GM23338 (cell line): ENCODE results near the gene TNFRSF21. TPM values are rescaled to one million over a fixed set of nuclear protein-coding genes. Genes with fewer than 3 reads are reported as not detected.

Experiments
- ATAC-seq: fragments of 200-7000 bp; cut with Tn5 transposase; 3 replicates; pipeline ENCODE4 v1.9.1; 2020
- DNase-seq: peaks from one replicate; pipeline ENCODE4 v3.0.0-alpha.2; 2015; ENCODE audit warnings: low spot score
- H2AFZ ChIP-seq: fragments of 200-600 bp; sonication (generic); 2 replicates; pipeline ENCODE4 v1.8.0; 2016; ENCODE audit warnings: antibody characterized with exemption, mild to moderate bottlenecking, moderate library complexity
- H3F3A ChIP-seq: fragments of 200-600 bp; sonication (generic); replicated peaks from 2 replicates; pipeline ENCODE4 v1.8.0; 2017; ENCODE audit warnings: antibody characterized with exemption, mixed run types, low read depth
- H3K27ac ChIP-seq: fragments of 200-600 bp; sonication (generic); 2 replicates; pipeline ENCODE4 v1.6.1; 2016; ENCODE audit warnings: low read depth
- H3K27me3 ChIP-seq: fragments of 200-600 bp; sonication (generic); 2 replicates; pipeline ENCODE4 v1.8.0; 2016; ENCODE audit warnings: mild to moderate bottlenecking, mixed run types, moderate library complexity; ENCODE audit not compliant: insufficient read depth
- H3K36me3 ChIP-seq: fragments of 200-600 bp; sonication (generic); 2 replicates; pipeline ENCODE4 v1.8.0; 2016; ENCODE audit warnings: mild to moderate bottlenecking; ENCODE audit not compliant: insufficient read depth
- H3K4me1 ChIP-seq: fragments of 200-600 bp; sonication (generic); 2 replicates; pipeline ENCODE4 v1.8.0; 2016; ENCODE audit warnings: mild to moderate bottlenecking, moderate library complexity; ENCODE audit not compliant: insufficient read depth
- H3K4me2 ChIP-seq: fragments of 200-600 bp; sonication (generic); 2 replicates; pipeline ENCODE4 v1.7.1; 2017; ENCODE audit warnings: mixed run types
- H3K4me3 ChIP-seq: fragments of 200-600 bp; sonication (generic); 2 replicates; pipeline ENCODE4 v1.6.1; 2016; ENCODE audit warnings: mixed run types
- H3K79me2 ChIP-seq: fragments of 200-600 bp; sonication (generic); replicated peaks from 2 replicates; pipeline ENCODE4 v1.8.0; 2017; ENCODE audit warnings: mild to moderate bottlenecking; ENCODE audit not compliant: insufficient read depth
- H3K9me2 ChIP-seq: fragments of 200-600 bp; sonication (generic); 2 replicates; pipeline ENCODE4 v1.8.0; 2017; ENCODE audit not compliant: insufficient read depth
- H4K20me1 ChIP-seq: fragments of 200-600 bp; sonication (generic); replicated peaks from 2 replicates; pipeline ENCODE4 v1.8.0; 2017; ENCODE audit warnings: mild to moderate bottlenecking; ENCODE audit not compliant: insufficient read depth
- H3K27ac Mint-ChIP-seq: 2 replicates; pipeline ENCODE4 v1.8.0; 2020; ENCODE audit warnings: inconsistent platforms, mild to moderate bottlenecking, moderate library complexity, mixed read lengths
- H3K27me3 Mint-ChIP-seq: 3 replicates; pipeline ENCODE4 v1.8.0; 2022; ENCODE audit warnings: low read depth, mild to moderate bottlenecking, moderate library complexity, mixed read lengths, inconsistent platforms; ENCODE audit not compliant: insufficient read depth, poor library complexity
- H3K36me3 Mint-ChIP-seq: 3 replicates; pipeline ENCODE4 v1.8.0; 2021; ENCODE audit warnings: low read depth, mild to moderate bottlenecking, inconsistent platforms, moderate library complexity, mixed read lengths
- H3K4me1 Mint-ChIP-seq: 3 replicates; pipeline ENCODE4 v1.8.0; 2020; ENCODE audit warnings: mild to moderate bottlenecking, inconsistent platforms, mixed read lengths
- H3K4me3 Mint-ChIP-seq: 3 replicates; pipeline ENCODE4 v1.8.0; 2021; ENCODE audit warnings: moderate library complexity, mild to moderate bottlenecking, inconsistent platforms, mixed read lengths
- H3K9me3 Mint-ChIP-seq: 3 replicates; pipeline ENCODE4 v1.8.0; 2020; ENCODE audit warnings: moderate library complexity, mild to moderate bottlenecking, inconsistent platforms, mixed read lengths
- CREB1 ChIP-seq: fragments of 250-450 bp; sonication (Bioruptor Pico); IDR thresholded peaks from 2 replicates; pipeline ENCODE4 v1.5.0; 2020; ENCODE audit warnings: low read depth, mild to moderate bottlenecking, moderate library complexity
- EZH2 ChIP-seq: fragments of 200-600 bp; sonication (generic); IDR thresholded peaks from one replicate; pipeline ENCODE4 v1.8.0; 2017; ENCODE audit warnings: antibody characterized with exemption, mild to moderate bottlenecking, low read depth; ENCODE audit not compliant: unreplicated experiment
- EZH2phosphoT487 ChIP-seq: fragments of 200-600 bp; sonication (generic); IDR thresholded peaks from one replicate; pipeline ENCODE4 v1.8.1; 2018; ENCODE audit warnings: antibody characterized with exemption; ENCODE audit not compliant: unreplicated experiment
- JUNB ChIP-seq: IDR thresholded peaks from one replicate; pipeline ENCODE4 v1.6.1; 2016; ENCODE audit warnings: antibody characterized with exemption; ENCODE audit not compliant: unreplicated experiment
- NANOG ChIP-seq: IDR thresholded peaks from 2 replicates; pipeline ENCODE4 v1.6.1; 2016; ENCODE audit warnings: antibody characterized with exemption, borderline replicate concordance
- POLR2AphosphoS5 ChIP-seq: IDR thresholded peaks from 2 replicates; pipeline ENCODE4 v1.6.1; 2016; ENCODE audit warnings: antibody characterized with exemption, low read depth
- STAT1 ChIP-seq: IDR thresholded peaks from one replicate; pipeline ENCODE4 v1.6.1; 2016; ENCODE audit warnings: antibody characterized with exemption; ENCODE audit not compliant: unreplicated experiment
- ZNF114 ChIP-seq: fragments of 250-450 bp; sonication (Bioruptor Pico); IDR thresholded peaks from 2 replicates; pipeline ENCODE4 v1.5.0; 2020; ENCODE audit warnings: mild to moderate bottlenecking, moderate library complexity
- ZNF331 ChIP-seq: fragments of 250-450 bp; sonication (Bioruptor Pico); IDR thresholded peaks from 2 replicates; pipeline ENCODE4 v1.5.0; 2020; ENCODE audit warnings: low read depth, mild to moderate bottlenecking, moderate library complexity
- ZNF462 ChIP-seq: fragments of 250-450 bp; sonication (Bioruptor Pico); IDR thresholded peaks from 2 replicates; pipeline ENCODE4 v1.5.0; 2020; ENCODE audit warnings: mild to moderate bottlenecking, moderate library complexity
- polyA plus RNA-seq: library from polyadenylated mRNA; unstranded; fragments of >200 nt; fragmentation: Nextera tagmentation; extraction: Ambion mirVana; gene quantifications from 2 replicates; pipeline ENCODE4 v1.2.1, GENCODE V29; 2016
- total RNA-seq: library from RNA; depleted of rRNA; stranded (reverse); fragments of >200 nt; shearing (Covaris generic); gene quantifications from 2 replicates; pipeline ENCODE4 v1.2.3, GENCODE V29; 2014
- TF ChIP-seq, protein P1 (sequence below): IDR thresholded peaks from 2 replicates; pipeline ENCODE4 v1.6.1; 2016; ENCODE audit warnings: antibody characterized with exemption

Gene TNFRSF21
- total and polyA plus RNA-seq, 2 experiments from 2014 or later: 22.1 to 48.1 TPM

GRCh38 chr6:47300417-47300816 lies 9.3 kb downstream of the TNFRSF21 start:
- Histone ChIP-seq H3K27me3 (no peaks in the 10 kb centered on the region), H3K4me1 (peaks cover 42% of the 10 kb centered on the region), H3K9me2 (no peaks in the 10 kb centered on the region), H3K4me2 (no peak overlapping the region), H2AFZ (no peak overlapping the region), H3K27ac (no peak overlapping the region), H4K20me1 (peaks cover 70% of the 10 kb centered on the region), H3K4me3 (no peak overlapping the region), H3K36me3 (no peaks in the 10 kb centered on the region), H3F3A (no peaks in the 10 kb centered on the region), H3K79me2 (peaks cover 100% of the 10 kb centered on the region)
- DNase-seq: no peak
- peaks cover 3% of the 10 kb centered on the region for H3K27me3 Mint-ChIP-seq
- no peaks in the 10 kb centered on the region for H3K9me3 Mint-ChIP-seq
- H3K36me3 Mint-ChIP-seq: no peaks in the 10 kb centered on the region; the same call in 2 of the 3 replicates
- no peak for TF ChIP-seq EZH2
- TF ChIP-seq STAT1: no peak
- no peak for TF ChIP-seq POLR2AphosphoS5
- no peak for TF ChIP-seq EZH2phosphoT487
- TF ChIP-seq, protein P1, sequence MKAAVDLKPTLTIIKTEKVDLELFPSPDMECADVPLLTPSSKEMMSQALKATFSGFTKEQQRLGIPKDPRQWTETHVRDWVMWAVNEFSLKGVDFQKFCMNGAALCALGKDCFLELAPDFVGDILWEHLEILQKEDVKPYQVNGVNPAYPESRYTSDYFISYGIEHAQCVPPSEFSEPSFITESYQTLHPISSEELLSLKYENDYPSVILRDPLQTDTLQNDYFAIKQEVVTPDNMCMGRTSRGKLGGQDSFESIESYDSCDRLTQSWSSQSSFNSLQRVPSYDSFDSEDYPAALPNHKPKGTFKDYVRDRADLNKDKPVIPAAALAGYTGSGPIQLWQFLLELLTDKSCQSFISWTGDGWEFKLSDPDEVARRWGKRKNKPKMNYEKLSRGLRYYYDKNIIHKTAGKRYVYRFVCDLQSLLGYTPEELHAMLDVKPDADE: no peak
- no peak for TF ChIP-seq CREB1 (CRISPR knock-in tag)
- no peak overlapping the region for H3K4me3 Mint-ChIP-seq
- H3K27ac Mint-ChIP-seq: no peak overlapping the region
- ATAC-seq: no peak
- peaks cover 44% of the 10 kb centered on the region for H3K4me1 Mint-ChIP-seq

- Histone ChIP-seq H3K27ac (no peak overlapping the region; the same call in 1 of the 2 replicates), H3K9me2 (no peaks in the 10 kb centered on the region), H3K4me1 (peaks cover 42% of the 10 kb centered on the region), H3K27me3 (no peaks in the 10 kb centered on the region), H3K4me2 (no peak overlapping the region), H3K4me3 (no peak overlapping the region), H2AFZ (no peak overlapping the region), H3K79me2 (peaks cover 100% of the 10 kb centered on the region), H3F3A (no peaks in the 10 kb centered on the region), H3K36me3 (no peaks in the 10 kb centered on the region), H4K20me1 (peaks cover 71% of the 10 kb centered on the region)
- Mint-ChIP-seq H3K36me3 (no peaks in the 10 kb centered on the region; the same call in 2 of the 3 replicates), H3K4me1 (peaks cover 44% of the 10 kb centered on the region), H3K27ac (no peak overlapping the region), H3K4me3 (no peak overlapping the region), H3K27me3 (peaks cover 3% of the 10 kb centered on the region), H3K9me3 (no peaks in the 10 kb centered on the region)
- DNase-seq: no peak
- ATAC-seq: no peak
- TF ChIP-seq NANOG (no peak), ZNF331 (CRISPR knock-in tag) (no peak), ZNF462 (CRISPR knock-in tag) (no peak), POLR2AphosphoS5 (no peak), STAT1 (no peak), ZNF114 (CRISPR knock-in tag) (no peak), JUNB (no peak), CREB1 (CRISPR knock-in tag) (no peak), EZH2 (no peak)
- TF ChIP-seq, protein P1: no peak
These were observed 9.7 kb downstream of the TNFRSF21 start for GRCh38 chr6:47299965-47300364.
